NCI-H2171 treated with DMSO at 0.1 percent for 48 hours (cell line): ENCODE measurements around the gene CACNG1.
"Not testable (repeated sequence)": the region's sequence is repeated elsewhere in the genome, so short reads cannot be mapped to it uniquely, and the experiment has no call there.

Experiments
- DNase-seq: peaks from one replicate; lab custom pipeline; 2025; lab: John Stamatoyannopoulos, UW

The CACNG1 gene

DNA sequence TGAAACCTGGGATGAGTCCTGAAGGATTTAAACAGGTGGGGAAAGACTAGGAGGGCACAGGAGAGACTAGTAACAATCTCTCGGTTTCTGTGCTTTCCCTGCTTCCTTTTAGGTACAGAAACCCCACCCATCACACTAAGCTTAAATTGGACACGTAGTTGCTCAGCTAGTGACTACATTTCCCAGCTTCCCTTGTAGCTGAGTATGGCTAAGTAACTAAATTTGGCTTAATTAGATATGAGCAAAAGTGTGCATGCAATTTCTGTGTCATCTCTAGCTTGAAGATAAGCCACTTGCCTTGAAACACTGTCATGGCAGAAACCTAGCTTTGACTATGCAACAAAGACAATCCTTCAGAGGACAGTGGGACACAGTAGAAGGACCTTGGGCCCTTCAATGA is 36.5 kb downstream of the CACNG1 start:
- no peak for DNase-seq

DNA sequence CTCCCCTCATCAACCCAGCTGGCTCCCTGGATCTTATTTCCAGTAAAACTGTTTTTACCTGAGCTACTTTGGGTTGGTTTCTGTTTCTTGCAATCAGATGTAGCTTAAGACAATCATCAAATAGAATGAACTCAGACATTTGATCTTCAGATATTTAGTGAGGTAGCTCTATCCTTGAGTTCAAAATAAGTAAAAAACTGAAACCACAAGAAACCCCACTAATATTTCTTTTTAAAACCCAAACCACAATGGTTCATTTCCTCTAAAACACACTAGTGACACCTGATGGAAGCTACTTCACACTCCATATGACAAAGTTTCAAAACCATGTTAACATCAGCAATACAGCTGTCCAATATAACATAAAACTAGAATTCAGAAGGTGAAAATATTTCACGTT is 37.8 kb downstream of the CACNG1 start:
- DNase-seq = no peak

DNA sequence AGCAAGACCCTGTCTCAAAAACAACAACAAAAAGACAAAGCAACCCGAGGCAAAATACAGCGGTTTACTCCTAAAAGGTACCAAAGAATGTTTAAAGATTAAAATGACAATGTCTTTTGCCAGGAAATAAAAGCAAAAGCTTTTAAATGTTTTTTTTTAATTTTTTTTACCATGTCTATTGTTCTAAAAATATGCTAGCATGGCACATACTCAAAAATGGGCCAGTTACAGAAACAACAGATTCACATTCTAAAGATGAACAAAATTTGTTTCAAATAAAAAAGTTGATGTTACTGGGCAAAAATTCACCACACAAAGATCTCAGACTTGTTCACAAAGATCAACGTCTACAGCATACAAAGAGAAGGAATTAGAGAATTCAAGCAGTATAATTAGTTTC is 41.1 kb downstream of the CACNG1 start:
- no peak for DNase-seq

DNA sequence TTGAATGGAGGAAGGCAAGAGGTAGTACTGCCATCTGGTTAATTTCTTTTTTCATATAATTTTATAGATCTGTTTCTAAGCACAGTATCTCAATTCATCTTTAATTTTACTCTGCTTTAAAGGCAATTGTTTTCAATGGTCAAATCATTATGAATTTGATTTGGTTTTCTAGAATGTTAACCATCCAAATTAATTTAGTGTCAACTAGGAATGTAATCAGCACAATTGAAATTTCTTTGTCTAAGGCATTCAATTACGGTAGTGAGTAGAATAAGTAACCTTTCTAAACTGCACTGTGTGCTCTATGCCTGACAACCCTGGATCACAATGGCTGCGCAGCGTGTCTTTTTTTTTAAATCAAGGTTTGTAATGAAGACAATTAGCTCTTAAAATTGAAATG is 44.3 kb downstream of the CACNG1 start:
- DNase-seq = no peak

DNA sequence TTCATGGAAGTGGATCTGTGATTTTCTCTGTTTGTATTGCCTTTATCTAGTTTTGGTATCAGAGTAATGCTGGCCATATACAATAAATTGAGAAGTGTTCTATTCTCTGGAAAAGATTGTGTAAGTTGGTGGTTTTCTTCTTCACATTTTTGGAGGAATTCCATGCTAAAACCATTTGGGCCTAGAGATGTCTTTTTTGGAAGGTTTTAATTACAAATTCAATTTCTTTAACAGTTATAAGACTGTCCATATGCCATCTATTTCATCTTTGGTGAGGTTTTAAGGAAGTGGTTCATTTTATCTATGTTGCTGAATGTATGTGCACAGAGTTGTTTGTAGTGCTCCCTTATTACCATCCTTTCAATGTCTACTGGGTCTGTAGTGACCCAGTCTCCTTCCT is 46.0 kb downstream of the CACNG1 start:
- no peak for DNase-seq

GRCh38 chr17:67092291-67092690 is 47.9 kb downstream of the CACNG1 start:
- no peak for DNase-seq

- not testable (repeated sequence) for DNase-seq
Measured at GRCh38 chr17:67092710-67093109, 48.4 kb downstream of the CACNG1 start.

DNA sequence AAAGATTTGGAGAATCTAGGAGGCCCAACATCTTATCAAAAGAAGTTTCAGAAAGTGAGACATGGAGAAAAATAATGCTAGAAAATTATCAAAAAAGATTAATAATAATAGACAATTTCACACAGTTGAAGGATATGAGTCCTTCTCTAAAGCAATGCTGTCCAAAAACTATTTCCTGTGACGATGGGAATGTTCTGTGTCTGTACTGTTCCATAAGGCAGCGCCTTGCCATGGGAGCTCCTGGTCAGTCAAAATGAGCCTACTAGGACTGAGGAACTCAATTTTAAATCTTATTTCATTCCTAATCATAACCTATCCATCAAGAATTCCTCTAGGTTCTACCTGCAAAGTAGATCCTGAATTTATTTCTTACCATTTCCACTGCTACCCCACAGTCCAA is 49.0 kb downstream of the CACNG1 start:
- DNase-seq = no peak

- not testable (repeated sequence) for DNase-seq
Measured at GRCh38 chr17:67095291-67095690, 50.9 kb downstream of the CACNG1 start.

DNA sequence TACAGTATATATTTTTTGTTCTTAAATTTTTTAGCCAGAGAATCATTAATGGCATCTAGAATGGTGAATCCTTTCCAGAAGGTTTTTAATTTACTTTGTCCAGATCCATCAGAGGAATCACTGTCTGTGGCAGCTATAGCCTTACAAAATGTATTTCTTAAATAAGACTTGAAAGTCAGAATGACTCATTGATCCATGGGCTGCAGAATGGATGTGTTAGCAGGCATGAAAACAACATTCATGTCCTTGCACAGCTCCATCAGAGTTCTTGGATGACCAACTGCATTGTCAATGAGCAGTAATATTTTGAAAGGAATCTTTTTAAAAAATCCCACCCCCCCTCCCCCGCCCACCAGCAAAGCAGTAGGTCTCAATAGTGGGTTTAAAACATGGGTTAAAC is 51.4 kb downstream of the CACNG1 start:
- no peak for DNase-seq

DNA sequence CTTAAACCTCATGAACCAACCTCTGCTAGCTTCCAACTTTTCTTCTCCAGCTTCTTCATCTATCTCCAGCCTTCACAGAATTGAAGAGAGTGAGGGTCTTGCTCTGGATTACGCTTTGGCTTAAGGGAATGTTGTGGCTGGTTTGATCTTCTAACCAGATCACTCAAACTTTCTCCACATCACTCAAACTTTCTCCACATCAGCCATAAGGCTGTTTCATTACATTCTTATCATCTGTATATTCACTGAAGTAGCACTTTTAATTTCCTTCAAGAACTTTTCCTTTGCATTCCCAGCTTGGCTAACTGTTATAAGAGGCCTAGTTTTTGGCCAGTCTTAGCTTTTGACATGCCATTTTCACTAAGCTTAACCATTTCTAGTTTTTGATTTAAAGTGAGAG is 52.3 kb downstream of the CACNG1 start:
- no peak for DNase-seq

DNA sequence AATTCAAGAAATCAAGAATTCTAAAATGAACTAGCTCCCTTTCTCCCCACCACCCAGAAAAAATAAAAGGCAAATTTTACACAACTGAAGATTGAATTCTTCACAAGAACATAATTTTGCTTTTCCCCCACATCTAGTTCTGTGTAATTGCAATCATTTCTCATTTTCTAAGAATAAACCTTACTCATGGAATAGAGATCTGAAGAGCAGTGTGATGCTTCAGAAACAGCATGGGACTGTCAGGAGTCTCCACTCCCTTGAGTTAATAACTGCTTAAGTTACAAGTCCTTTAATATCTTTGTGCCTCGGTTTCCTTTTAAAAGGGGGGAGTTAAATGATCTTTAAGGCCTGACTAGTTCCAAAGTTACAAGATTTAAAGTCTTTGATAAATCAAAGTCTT is 53.7 kb downstream of the CACNG1 start:
- no peak for DNase-seq

DNA sequence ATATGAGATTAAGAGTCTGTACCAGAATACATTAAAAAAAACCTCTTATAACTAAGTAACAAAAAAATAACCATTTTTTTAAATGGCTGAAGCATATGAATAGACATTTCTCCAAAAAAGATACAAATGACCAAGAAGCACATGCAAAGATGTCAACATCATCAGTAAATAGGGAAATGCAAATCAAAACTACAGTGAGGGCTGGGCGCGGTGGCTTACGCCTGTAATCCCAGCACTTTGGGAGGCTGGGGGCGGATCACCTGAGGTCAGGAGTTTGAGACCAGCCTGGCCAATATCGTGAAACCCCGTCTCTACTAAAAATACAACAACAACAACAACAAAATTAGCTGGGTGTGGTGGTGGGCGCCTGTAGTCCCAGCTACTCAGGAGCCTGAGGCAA is 60.3 kb downstream of the CACNG1 start:
- not testable (repeated sequence) for DNase-seq

DNA sequence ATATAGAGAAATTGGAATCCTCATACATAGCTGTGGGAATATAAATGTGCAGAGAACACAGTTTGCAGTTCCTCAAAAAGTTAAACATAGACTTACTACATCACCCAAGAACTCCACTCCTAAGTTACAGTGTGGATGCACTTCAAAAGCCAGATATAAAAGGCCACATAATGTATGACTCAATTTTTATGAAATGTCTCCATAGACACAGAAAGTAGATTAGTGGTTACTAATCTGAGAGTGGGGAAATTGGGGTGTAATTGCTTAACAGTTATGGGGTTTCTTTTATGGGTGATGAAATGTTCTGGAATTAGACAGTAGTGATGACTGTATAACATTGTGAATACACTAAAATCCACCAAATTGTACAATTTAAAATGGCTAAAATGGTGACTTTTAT is 60.9 kb downstream of the CACNG1 start:
- DNase-seq = no peak
